ENCODE data around the gene OXTR. TPM values are rescaled to one million over a fixed set of nuclear protein-coding genes. Genes with fewer than 3 reads are reported as not detected.

OXTR gene
- total RNA-seq, 4 donors from 2014 or later: 0.30 to 2.0 (median 1.2) TPM

- Histone ChIP-seq H3K4me3 (no peak overlapping the region), H3K9me3 (no peaks in the 10 kb centered on the region), H3K36me3 (no peaks in the 10 kb centered on the region), H3K4me1 (no peaks in the 10 kb centered on the region), H3K27ac (no peak overlapping the region), H3K27me3 (no peaks in the 10 kb centered on the region)
- WGBS, 2 donors: 47 to 49% methylated on average over 9 of the region's 9 CpGs
- no peak for DNase-seq (ENCODE audit: low spot score in 2 of 2)
- TF ChIP-seq EP300 (IDR thresholded peaks at IDR 0.05) (no peak), CTCF (IDR thresholded peaks at IDR 0.05) (no peak), POLR2A (IDR thresholded peaks at IDR 0.05) (no peak)
Measured at GRCh38 chr3:8712045-8712907, 57.1 kb downstream of the OXTR start.

GRCh38 chr3:8709801-8710507 lies 59.5 kb downstream of the OXTR start:
- DNase-seq (ENCODE audit: low spot score in 2 of 2): no peak

GRCh38 chr3:8709287-8709686 lies 60.1 kb downstream of the OXTR start:
- H3K9me3 ChIP-seq: no peaks in the 10 kb centered on the region
- H3K4me3 ChIP-seq: no peak overlapping the region
- TF ChIP-seq POLR2A (IDR thresholded peaks at IDR 0.05) (no peak), EP300 (IDR thresholded peaks at IDR 0.05) (no peak), CTCF (IDR thresholded peaks at IDR 0.05) (no peak)
- DNase-seq (ENCODE audit: low spot score in 2 of 2): no peak
- H3K4me1 ChIP-seq: no peaks in the 10 kb centered on the region
- WGBS, 2 donors: 57 to 61% methylated on average over 5 of the region's 5 CpGs
- H3K27me3 ChIP-seq: no peaks in the 10 kb centered on the region
- H3K36me3 ChIP-seq: no peaks in the 10 kb centered on the region
- H3K27ac ChIP-seq: no peak overlapping the region

More at GRCh38 chr3:8709801-8710507, 59.5 kb downstream of the OXTR start:
- WGBS, 2 donors: 77 to 80% methylated on average over 8 of the region's 8 CpGs
- Histone ChIP-seq H3K36me3 (no peaks in the 10 kb centered on the region), H3K27me3 (no peaks in the 10 kb centered on the region), H3K9me3 (no peaks in the 10 kb centered on the region), H3K4me3 (no peak overlapping the region), H3K4me1 (no peaks in the 10 kb centered on the region), H3K27ac (no peak overlapping the region)
- TF ChIP-seq CTCF (IDR thresholded peaks at IDR 0.05) (no peak), EP300 (IDR thresholded peaks at IDR 0.05) (no peak)

GRCh38 chr3:8705575-8705974 lies 63.8 kb downstream of the OXTR start:
- Histone ChIP-seq H3K4me1 (no peaks in the 10 kb centered on the region), H3K36me3 (no peaks in the 10 kb centered on the region), H3K27ac (no peak overlapping the region), H3K9me3 (no peaks in the 10 kb centered on the region), H3K4me3 (no peak overlapping the region), H3K27me3 (no peaks in the 10 kb centered on the region)
- TF ChIP-seq EP300 (IDR thresholded peaks at IDR 0.05): no peak
- no peak for TF ChIP-seq CTCF (IDR thresholded peaks at IDR 0.05)
- no peak for TF ChIP-seq POLR2A (IDR thresholded peaks at IDR 0.05)
- no peak for DNase-seq (ENCODE audit: low spot score in 2 of 2)
- WGBS, 2 donors: 65 to 72% methylated on average over 3 of the region's 3 CpGs

GRCh38 chr3:8702560-8702959 lies 66.9 kb downstream of the OXTR start:
- no peaks in the 10 kb centered on the region for H3K36me3 ChIP-seq
- no peak overlapping the region for H3K4me3 ChIP-seq
- H3K4me1 ChIP-seq: no peaks in the 10 kb centered on the region
- no peak for TF ChIP-seq EP300 (IDR thresholded peaks at IDR 0.05)
- TF ChIP-seq CTCF (IDR thresholded peaks at IDR 0.05): no peak
- TF ChIP-seq POLR2A (IDR thresholded peaks at IDR 0.05): no peak
- DNase-seq (ENCODE audit: low spot score in 2 of 2): no peak
- H3K27me3 ChIP-seq: no peaks in the 10 kb centered on the region
- H3K27ac ChIP-seq: no peak overlapping the region
- 35 to 37% methylated on average over 3 of the region's 3 CpGs for WGBS, 2 donors
- H3K9me3 ChIP-seq: peaks cover 0 to 7% (median 0%) of the 10 kb centered on the region in 4 donors

All from tibial nerve (tissue), 4 donors.